MM.1S (cell line): ENCODE data around the gene TMEM154.
A peak's percentile ranks its signal among the peaks of the same experiment; 100 is the strongest.

ENCODE experiments used
- DNase-seq: peaks from one replicate; pipeline ENCODE4 v3.0.0-alpha.2; 2015
- H2AFZ ChIP-seq: fragments of 300-600 bp; sonication (generic); 2 replicates; pipeline ENCODE4 v1.6.0; 2016; ENCODE audit warnings: antibody characterized with exemption, low read length
- H3F3A ChIP-seq: fragments of 300-600 bp; sonication (generic); 2 replicates; pipeline ENCODE4 v1.6.1; 2016; ENCODE audit warnings: mild to moderate bottlenecking, antibody characterized with exemption, low read length, moderate library complexity, mixed read lengths; ENCODE audit not compliant: insufficient read depth
- H3K27ac ChIP-seq: fragments of 300-600 bp; sonication (generic); 2 replicates; pipeline ENCODE4 v1.5.1; 2016; ENCODE audit warnings: mild to moderate bottlenecking, low read length
- H3K27me3 ChIP-seq: fragments of 300-600 bp; sonication (generic); replicated peaks from 2 replicates; pipeline ENCODE4 v1.6.0; 2016; ENCODE audit warnings: low read length; ENCODE audit not compliant: insufficient read depth
- H3K36me3 ChIP-seq: fragments of 300-600 bp; sonication (generic); replicated peaks from 2 replicates; pipeline ENCODE4 v1.6.1; 2016; ENCODE audit warnings: mild to moderate bottlenecking, low read length, mixed read lengths; ENCODE audit not compliant: insufficient read depth
- H3K4me1 ChIP-seq: fragments of 300-600 bp; sonication (generic); 2 replicates; pipeline ENCODE4 v1.6.1; 2016; ENCODE audit warnings: low read length, mixed read lengths
- H3K4me2 ChIP-seq: fragments of 300-600 bp; sonication (generic); 2 replicates; pipeline ENCODE4 v1.6.0; 2016; ENCODE audit warnings: low read depth, low read length
- H3K4me3 ChIP-seq: fragments of 300-600 bp; sonication (generic); 2 replicates; pipeline ENCODE4 v1.5.1; 2016; ENCODE audit warnings: low read length, mixed read lengths
- H3K79me2 ChIP-seq: fragments of 300-600 bp; sonication (generic); 2 replicates; pipeline ENCODE4 v1.6.1; 2016; ENCODE audit warnings: mixed run types, low read length, mixed read lengths
- H3K9ac ChIP-seq: fragments of 300-600 bp; sonication (generic); 2 replicates; pipeline ENCODE4 v1.6.1; 2016; ENCODE audit warnings: low read length, mixed read lengths
- H3K9me2 ChIP-seq: fragments of 300-600 bp; sonication (generic); replicated peaks from 2 replicates; pipeline ENCODE4 v1.6.1; 2016; ENCODE audit warnings: mild to moderate bottlenecking, low read length, mixed read lengths; ENCODE audit not compliant: insufficient read depth
- H3K9me3 ChIP-seq: fragments of 300-600 bp; sonication (generic); replicated peaks from 2 replicates; pipeline ENCODE4 v1.6.1; 2016; ENCODE audit warnings: mild to moderate bottlenecking, low read length, mixed read lengths; ENCODE audit not compliant: insufficient read depth
- H4K20me1 ChIP-seq: fragments of 300-600 bp; sonication (generic); 2 replicates; pipeline ENCODE4 v1.6.1; 2016; ENCODE audit warnings: mild to moderate bottlenecking, low read length, moderate library complexity, mixed read lengths; ENCODE audit not compliant: insufficient read depth
- EZH2 ChIP-seq: fragments of 300-600 bp; sonication (generic); optimal IDR thresholded peaks from 2 replicates; pipeline ENCODE3; 2017; ENCODE audit warnings: low read depth, mild to moderate bottlenecking, antibody characterized with exemption, low read length, mixed read lengths
- EZH2phosphoT487 ChIP-seq: fragments of 300-600 bp; sonication (generic); IDR thresholded peaks from 2 replicates; pipeline ENCODE4 v1.6.1; 2018; ENCODE audit warnings: antibody characterized with exemption, low read length
- TF ChIP-seq, protein P1 (sequence below): fragments of 300-600 bp; sonication (generic); IDR thresholded peaks from 2 replicates; pipeline ENCODE4 v1.5.1; 2016; ENCODE audit warnings: antibody characterized with exemption, low read length, mixed read lengths

TMEM154 gene

DNA sequence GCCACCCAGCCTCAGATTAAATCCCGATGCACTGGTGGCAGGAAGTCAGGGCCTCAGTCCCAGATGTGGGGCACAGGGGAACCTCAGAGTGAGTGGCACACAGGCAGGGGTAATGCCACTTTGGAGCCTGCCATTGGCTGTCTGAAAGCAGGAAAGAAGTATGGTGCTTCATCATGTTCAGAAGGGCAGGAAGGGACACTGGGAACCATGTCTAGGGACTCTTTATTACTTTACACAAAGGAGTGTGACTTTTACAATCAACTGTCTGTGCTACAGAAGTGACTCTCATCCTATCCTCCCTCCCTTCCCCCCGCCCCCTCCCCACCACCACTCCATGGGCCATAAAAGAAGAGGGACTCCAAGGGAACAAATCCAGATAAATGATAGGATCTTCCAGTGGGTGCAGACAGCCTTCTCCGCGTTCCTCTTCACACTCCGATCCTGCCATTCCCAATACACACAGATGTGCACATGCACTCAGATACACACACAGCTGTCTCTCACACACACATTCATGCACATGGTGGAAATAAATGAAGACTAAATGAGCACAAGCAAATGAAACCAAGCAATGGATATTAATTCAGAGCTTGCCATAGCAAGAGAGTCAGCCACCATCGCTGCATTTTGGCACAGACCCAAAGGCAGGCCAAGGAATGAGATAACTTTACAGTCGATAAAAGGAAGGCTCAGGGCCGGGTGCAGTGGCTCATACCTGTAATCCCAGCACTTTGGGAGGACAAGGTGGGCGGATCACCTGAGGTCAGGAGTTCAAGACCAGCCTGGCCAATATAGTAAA, 2.5 kb upstream of the TMEM154 start:
- H3K27me3 ChIP-seq, result no peaks in the 10 kb centered on the region
- no peak overlapping the region for H3K9ac ChIP-seq
- 0 out of 2 replicates have a peak, but pooled peaks cover 6% of the 10 kb centered on the region for H3F3A ChIP-seq
- H3K36me3 ChIP-seq, result no peaks in the 10 kb centered on the region
- H3K27ac ChIP-seq, result no peak overlapping the region
- no peak for DNase-seq
- H3K79me2 ChIP-seq, result peaks cover 12% of the 10 kb centered on the region
- H3K4me3 ChIP-seq, result no peak overlapping the region
- TF ChIP-seq, protein P1, sequence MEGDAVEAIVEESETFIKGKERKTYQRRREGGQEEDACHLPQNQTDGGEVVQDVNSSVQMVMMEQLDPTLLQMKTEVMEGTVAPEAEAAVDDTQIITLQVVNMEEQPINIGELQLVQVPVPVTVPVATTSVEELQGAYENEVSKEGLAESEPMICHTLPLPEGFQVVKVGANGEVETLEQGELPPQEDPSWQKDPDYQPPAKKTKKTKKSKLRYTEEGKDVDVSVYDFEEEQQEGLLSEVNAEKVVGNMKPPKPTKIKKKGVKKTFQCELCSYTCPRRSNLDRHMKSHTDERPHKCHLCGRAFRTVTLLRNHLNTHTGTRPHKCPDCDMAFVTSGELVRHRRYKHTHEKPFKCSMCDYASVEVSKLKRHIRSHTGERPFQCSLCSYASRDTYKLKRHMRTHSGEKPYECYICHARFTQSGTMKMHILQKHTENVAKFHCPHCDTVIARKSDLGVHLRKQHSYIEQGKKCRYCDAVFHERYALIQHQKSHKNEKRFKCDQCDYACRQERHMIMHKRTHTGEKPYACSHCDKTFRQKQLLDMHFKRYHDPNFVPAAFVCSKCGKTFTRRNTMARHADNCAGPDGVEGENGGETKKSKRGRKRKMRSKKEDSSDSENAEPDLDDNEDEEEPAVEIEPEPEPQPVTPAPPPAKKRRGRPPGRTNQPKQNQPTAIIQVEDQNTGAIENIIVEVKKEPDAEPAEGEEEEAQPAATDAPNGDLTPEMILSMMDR, result no peak
- TF ChIP-seq EZH2 (no peak), EZH2phosphoT487 (no peak)
- H3K9me3 ChIP-seq, result no peaks in the 10 kb centered on the region
- H2AFZ ChIP-seq, result no peak overlapping the region
- H3K9me2 ChIP-seq, result no peaks in the 10 kb centered on the region
- peaks cover 13% of the 10 kb centered on the region for H3K4me1 ChIP-seq
- H3K4me2 ChIP-seq, result no peak overlapping the region
- no peaks in the 10 kb centered on the region for H4K20me1 ChIP-seq

DNA sequence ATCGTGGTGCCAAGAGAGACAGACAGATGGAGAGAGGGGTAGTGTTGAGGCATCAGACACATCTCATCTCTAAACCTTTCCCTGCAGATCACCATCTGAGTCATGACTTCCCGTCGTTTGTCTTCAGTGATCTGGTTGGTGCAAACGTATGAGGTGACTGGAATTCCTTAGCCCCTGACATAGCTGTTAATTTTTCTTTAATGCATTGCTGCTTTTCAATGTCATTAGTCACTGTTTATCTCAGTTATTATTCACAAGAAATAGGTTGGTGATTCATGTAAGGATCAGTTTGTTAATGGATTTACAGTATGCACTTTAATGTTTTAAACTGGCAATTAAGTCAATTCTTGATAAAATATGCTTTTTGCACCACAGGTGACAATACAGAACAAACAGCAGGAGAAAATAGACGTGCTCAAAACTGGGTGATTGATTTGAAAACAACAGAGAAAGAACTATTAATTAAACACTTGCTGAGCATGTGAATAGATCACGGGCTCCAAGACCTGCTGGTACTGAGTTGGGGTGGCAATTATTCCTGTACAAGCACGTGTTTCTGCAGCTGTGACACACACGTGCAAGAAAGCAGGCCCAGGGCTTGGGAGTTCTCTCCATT, 1.3 kb upstream of the TMEM154 start:
- Histone ChIP-seq H2AFZ (no peak overlapping the region), H3K9ac (no peak overlapping the region)

DNA sequence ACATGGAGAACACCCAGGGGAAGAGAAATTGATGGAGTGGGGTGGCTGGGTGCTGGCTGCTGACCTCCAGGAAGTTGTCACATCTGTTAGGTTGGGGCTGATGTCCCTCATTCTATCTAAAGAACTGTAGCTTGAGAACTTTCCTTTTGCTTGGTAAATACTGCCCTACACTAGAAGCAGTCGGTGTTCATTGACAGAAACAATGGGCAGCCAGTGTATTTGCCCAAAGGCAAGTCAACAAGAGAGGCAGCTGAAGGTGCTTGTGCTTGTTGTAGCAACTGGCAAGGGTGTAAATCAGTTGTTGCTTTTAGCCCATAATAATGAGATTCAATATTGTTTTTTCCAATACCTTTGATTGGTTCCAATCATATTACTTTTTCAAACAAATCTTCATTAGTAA, 956 bp downstream of the TMEM154 start:
- Histone ChIP-seq H3K4me3 (peak overlapping the region; percentile 77), H3K4me2 (peak overlapping the region; percentile 54), H3K9me2 (no peaks in the 10 kb centered on the region), H3F3A (0 out of 2 replicates have a peak, but pooled peaks cover 6% of the 10 kb centered on the region), H4K20me1 (no peaks in the 10 kb centered on the region), H3K36me3 (no peaks in the 10 kb centered on the region), H3K9ac (peak overlapping the region; percentile 71; the same call in 1 of the 2 replicates), H3K4me1 (peaks cover 21% of the 10 kb centered on the region), H3K9me3 (no peaks in the 10 kb centered on the region), H3K79me2 (peaks cover 21% of the 10 kb centered on the region), H2AFZ (no peak overlapping the region), H3K27me3 (no peaks in the 10 kb centered on the region), H3K27ac (no peak overlapping the region; the same call in 1 of the 2 replicates)
- TF ChIP-seq EZH2, result no peak
- TF ChIP-seq, protein P1, result no peak
- no peak for TF ChIP-seq EZH2phosphoT487
- DNase-seq, result no peak

More for the DNA sequence above, 1.3 kb upstream of the TMEM154 start:
- no peak for DNase-seq
- H3K4me2 ChIP-seq, result no peak overlapping the region
- H3F3A ChIP-seq, result 0 out of 2 replicates have a peak, but pooled peaks cover 6% of the 10 kb centered on the region
- H3K4me1 ChIP-seq, result peaks cover 20% of the 10 kb centered on the region
- H3K9me3 ChIP-seq, result no peaks in the 10 kb centered on the region
- no peak overlapping the region for H3K4me3 ChIP-seq
- H3K79me2 ChIP-seq, result peaks cover 19% of the 10 kb centered on the region
- no peak overlapping the region for H3K27ac ChIP-seq
- H3K27me3 ChIP-seq, result no peaks in the 10 kb centered on the region
- no peaks in the 10 kb centered on the region for H3K36me3 ChIP-seq
- H3K9me2 ChIP-seq, result no peaks in the 10 kb centered on the region
- H4K20me1 ChIP-seq, result no peaks in the 10 kb centered on the region
- TF ChIP-seq EZH2 (no peak), EZH2phosphoT487 (no peak)
- TF ChIP-seq, protein P1, result no peak
